GM12873 (cell line): ENCODE data around the gene IGIP.

Source experiments
- CTCF ChIP-seq: IDR thresholded peaks from 2 replicates; pipeline ENCODE4 v1.5.1; 2012; ENCODE audit warnings: low read depth, mild to moderate bottlenecking, moderate library complexity, low read length, control low read depth; ENCODE audit not compliant: insufficient read depth; ENCODE audit errors: missing control alignments

IGIP gene

GRCh38 chr5:140150201-140150600 lies 24.5 kb downstream of the IGIP start:
- TF ChIP-seq CTCF = no peak

DNA sequence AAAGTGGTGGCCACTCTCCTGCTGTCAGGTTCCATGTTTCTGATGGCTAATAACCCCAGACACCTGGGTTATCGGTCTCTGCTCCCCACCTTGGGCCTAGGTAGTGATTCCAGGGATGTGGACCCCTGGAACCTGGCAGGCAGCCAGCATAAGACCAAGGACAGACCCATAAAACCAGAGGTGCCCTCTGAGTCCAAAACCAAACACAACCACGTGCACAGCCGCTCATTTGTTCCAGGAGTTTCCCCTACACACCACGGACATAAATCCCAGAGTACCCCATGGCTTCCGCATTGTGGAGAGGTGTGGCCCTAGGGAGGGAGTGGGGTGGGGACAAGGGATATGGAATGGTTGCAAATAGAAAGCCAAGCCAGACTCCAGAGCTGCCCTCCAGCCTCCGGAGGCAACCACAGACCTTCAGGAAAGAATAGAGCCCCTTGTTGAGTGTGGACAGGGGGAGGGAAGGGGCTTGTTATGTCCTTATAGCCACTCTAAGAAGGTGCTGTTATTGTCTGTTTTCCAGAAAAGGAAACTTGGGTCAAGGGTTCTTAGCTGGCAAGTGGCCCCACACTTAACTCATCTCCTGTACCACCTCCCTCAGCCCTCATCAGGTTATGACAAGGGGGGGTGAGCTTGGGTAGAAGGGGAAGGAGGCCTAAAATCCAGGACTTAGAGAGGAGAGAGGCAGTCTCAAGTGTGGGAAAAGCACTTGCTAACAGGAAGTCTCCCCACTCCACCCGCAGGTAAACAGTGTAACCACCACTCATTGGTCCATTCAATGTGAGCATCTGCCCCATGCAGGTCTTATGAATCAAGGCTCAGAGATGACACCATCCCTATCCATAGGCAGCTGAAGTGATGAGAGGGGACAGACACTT lies 25.6 kb downstream of the IGIP start:
- no peak for TF ChIP-seq CTCF

- no peak for TF ChIP-seq CTCF
These were observed 26.6 kb downstream of the IGIP start for GRCh38 chr5:140152022-140152999.

DNA sequence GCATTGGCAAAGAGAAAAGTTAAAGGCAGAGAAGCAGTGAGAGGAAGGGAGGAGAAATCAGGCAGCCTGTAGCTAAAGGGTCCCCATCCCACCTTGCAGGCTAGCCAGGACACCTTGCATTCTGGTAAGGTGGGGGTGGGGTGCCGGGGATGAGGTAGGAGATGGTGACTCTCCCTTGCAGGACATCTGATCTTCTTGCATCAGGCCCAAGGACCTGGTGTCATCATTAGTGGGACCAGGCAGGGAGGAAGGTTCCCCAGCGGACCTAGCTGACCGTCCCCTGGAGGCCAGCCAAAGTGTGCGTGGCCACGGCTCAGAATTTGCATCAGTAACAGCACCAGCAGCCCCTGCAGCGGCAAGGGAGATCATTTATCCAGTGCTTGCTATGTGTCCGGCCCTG lies 27.5 kb downstream of the IGIP start:
- TF ChIP-seq CTCF = no peak

- TF ChIP-seq CTCF = no peak
These were observed 28.2 kb downstream of the IGIP start for GRCh38 chr5:140153905-140154304.

- peak; percentile 79 for TF ChIP-seq CTCF
These were observed 31.5 kb downstream of the IGIP start for GRCh38 chr5:140157032-140157781.
